Measurements from ENCODE around the gene PANK2.
"Not testable (repeated sequence)": the region's sequence is repeated elsewhere in the genome, so short reads cannot be mapped to it uniquely, and the experiment has no call there.

Gene PANK2

GRCh38 chr20:3930265-3931206, 41.3 kb downstream of the PANK2 start:
- DNase-seq: no peak

GRCh38 chr20:3931664-3932063, 42.5 kb downstream of the PANK2 start:
- DNase-seq: no peak

GRCh38 chr20:3932277-3932676, 43.1 kb downstream of the PANK2 start:
- DNase-seq: no peak

DNA sequence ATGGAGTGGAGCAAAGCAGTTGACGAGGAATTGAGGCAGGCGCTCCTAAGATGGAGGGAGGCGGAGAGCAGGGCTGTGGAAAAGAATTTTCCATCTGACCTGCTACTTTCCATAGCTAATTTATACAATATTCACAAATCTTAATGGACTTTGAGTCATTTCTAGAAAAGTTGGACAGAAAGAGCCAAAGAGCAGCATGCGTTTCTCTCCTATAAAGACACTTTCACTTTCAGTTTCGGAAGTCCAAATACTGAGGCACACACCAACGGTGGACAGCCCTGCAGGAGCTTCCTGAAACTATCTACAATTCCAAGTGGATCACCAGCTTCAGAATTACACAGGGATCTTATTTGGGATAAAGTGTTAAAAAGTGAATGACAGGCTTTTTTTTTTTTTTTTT, 43.5 kb downstream of the PANK2 start:
- DNase-seq: no peak

DNA sequence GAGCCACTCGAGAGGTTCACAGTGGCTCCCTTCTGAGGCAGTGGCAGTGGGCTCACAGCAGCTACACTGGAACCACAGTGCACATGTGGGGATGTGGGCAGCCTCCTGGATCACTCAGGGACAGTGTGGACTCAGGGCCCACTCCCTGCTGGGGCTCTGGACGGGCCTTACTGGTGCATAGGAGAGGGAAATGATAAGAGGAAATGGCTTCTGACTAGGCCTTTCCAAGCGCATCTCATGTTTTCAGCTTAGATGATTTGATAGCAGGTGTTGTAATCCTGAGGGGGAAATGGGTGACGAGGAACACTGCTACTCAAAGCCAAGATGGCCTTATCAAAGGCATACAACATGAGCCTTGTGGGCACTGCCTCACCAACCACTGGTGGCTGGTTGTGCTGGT, 44.0 kb downstream of the PANK2 start:
- DNase-seq: no peak

GRCh38 chr20:3934624-3935023, 45.4 kb downstream of the PANK2 start:
- DNase-seq: no peak

DNA sequence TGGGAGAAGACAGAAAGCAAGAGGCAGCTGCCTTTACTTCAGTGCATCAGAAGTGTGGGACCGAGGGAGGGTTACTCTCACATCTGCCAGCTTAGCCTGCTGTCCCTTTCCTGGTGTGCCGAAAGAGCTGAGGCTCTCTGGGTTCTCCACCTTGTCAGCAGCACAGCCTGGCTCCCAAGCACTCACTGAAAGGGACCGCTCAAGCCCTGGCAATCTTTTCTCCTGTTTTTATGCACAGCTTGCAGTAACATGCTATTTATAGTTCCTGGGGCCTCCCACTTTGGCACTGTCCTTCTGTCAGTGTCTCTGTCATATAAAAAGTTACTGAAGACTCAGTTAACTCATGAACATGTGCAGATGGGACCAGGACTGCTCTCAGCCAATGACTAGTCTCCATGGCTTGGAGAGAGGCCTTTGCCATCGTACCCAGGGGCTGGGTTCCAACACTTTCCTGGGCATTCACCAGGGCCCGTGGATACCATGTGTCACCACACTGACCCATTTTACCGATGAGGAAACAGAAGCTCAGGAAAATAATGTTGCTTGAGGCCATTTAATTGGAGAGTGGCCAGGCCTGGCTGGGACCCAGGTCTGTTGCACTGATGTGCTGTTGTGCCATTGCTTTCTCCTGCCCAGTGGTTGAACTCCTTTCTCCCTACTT, 46.2 kb downstream of the PANK2 start:
- no peak for DNase-seq

DNA sequence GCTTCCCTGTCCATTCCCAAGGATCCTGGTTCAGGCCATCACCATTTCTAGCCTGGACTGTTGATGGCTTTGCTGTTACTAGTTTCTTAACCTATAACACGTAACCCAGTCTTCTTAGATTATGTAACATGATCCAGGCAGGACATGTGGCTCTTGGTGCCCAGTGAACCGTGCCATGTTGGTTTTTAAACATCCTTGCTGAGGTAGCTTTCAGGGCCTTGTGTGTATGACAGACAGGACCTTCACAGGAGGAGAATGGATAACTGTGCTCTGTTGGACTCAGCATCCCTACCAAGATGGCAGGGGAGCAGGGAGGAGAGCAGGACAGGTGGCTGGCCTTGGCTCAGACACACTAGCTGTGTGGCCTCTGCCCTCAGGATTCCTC, 46.8 kb downstream of the PANK2 start:
- DNase-seq: no peak

GRCh38 chr20:3937618-3938017, 48.4 kb downstream of the PANK2 start:
- DNase-seq: no peak

DNA sequence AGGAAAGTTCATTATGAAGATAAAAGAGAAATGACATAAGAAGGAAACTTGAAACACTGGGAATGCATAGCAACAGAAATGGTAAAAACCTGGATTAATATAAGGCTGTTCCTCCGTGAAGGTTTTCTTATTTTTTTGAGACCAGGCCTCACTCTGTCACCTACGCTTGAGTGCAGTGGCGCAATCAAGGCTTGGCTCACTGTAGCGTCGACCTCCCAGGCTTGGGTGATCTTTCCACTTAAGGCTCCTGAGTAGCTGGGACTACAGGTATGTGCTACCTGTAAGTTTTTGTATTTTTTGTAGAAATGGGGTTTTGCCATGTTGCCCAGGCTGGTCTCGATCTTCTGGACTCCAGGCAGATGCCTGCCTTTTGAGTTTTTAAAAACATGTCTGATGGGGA, 51.7 kb downstream of the PANK2 start:
- DNase-seq: no peak

DNA sequence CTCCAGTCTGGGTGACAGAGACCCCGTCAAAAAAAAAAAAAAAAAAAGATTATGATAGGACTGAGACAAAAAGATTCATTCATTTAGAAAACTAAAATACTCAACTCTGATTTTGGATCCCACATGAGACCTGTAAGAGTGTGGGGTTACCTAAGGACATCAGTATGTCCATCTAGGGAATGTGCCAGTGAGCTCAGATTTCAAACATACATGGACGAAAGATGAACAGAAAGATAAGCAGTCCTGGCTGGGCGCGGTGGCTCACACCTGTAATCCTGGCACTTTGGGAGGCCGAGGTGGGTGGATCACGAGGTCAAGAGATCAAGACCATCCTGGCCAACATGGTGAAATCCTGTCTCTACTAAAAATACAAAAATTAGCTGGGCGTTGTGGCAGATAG, 57.5 kb downstream of the PANK2 start:
- not testable (repeated sequence) for DNase-seq

DNA sequence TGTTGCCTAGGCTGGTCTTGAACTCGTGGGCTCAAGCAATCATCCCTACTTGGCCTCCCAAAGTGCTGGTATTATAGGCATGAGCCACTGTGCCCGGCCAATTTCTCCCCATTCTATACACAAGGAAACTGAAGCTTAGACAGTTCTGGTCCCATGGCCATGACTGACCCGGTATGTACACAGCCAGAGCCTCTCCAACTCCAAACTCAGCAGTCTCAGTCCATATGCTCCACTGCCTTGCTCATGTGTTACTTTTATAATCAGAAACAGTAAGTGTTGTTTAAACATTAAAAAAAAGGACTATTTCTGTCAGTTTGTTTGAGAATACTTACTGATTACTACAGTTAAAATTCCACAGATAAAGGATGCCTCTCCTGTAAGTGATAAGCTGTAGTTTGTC, 75.5 kb downstream of the PANK2 start:
- DNase-seq: no peak

- no peak for DNase-seq
Measured at GRCh38 chr20:3966571-3966970, 77.4 kb downstream of the PANK2 start.

- no peak for DNase-seq
Measured at GRCh38 chr20:3970016-3970415, 80.8 kb downstream of the PANK2 start.

GRCh38 chr20:3971145-3971544, 82.0 kb downstream of the PANK2 start:
- no peak for DNase-seq

DNA sequence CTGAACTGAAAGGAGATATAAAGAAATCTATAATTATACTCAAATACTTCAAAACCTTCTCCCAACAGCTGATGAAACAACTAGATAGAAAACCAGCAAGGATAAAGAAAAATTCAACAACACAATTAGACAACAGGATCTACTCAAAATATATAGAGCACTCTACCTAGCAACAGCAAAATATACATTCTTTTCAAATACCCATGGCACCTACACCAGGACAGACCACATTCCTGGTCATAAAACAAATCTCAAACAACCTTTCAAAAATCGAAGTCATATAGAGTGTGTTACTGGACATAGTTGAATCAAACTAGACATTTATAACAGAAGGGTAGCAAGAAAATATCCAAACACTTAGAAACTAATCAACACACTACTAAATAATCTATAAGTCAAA, 83.0 kb downstream of the PANK2 start:
- no peak for DNase-seq

DNA sequence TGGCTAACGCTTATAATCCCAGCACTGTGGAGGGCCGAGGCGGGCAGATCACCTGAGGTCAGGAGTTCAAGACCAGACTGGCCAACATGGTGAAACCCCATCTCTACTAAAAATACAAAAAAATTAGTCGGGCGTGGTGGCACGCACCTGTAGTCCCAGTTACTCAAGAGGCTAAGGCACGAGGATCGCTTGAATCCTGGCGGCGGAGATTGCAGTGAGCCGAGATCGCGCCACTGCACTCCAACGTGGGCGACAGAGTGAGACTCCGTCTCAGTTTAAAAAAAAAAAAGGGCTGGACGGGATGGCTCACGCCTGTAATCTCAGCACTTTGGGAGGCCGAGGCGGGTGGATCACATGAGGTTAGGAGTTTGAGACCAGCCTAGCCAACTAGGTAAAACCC, 83.4 kb downstream of the PANK2 start:
- not testable (repeated sequence) for DNase-seq

DNA sequence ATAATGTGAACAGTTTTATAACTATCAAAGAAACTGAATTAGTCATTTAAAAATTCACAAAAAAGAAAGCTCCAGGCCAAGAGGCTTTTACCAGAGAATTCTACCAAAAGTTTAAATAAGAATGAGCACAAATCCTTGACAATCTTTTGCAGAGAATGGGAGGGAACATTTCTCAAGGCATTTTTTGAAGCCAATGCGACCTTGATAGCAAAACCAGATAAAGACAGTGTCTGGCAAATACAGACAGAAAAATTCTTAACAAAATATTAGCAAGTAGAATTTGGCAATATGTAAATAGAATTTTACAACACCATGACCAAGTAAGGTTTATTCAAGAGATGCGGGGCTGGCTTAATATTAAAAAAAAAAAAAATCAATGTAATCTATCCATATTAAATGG, 84.5 kb downstream of the PANK2 start:
- DNase-seq: no peak

GRCh38 chr20:3976511-3976910, 87.3 kb downstream of the PANK2 start:
- DNase-seq: no peak

Measured in activated CD4-positive, CD25-positive, alpha-beta regulatory T cell treated with anti-CD3 and anti-CD28 coated beads, Interleukin-2, amount 50 U/mL, for 72 hours (primary cell).